Prostate gland (tissue), 2 donors: ENCODE results near the gene SULF2. TPM values are rescaled to one million over a fixed set of nuclear protein-coding genes. Genes with fewer than 3 reads are reported as not detected.

Experiments used
- DNase-seq: peaks from one replicate; pipeline ENCODE4 v3.0.0-alpha.2; 2019; ENCODE audit warnings: low spot score
- H3K27ac ChIP-seq, 2 donors: fragments of 200-600 bp; sonication (generic); 2 replicates each; pipeline ENCODE4 v1.5.1; 2017 to 2019
- H3K27me3 ChIP-seq: fragments of 200-600 bp; sonication (generic); replicated peaks from 2 replicates; pipeline ENCODE4 v1.5.1; 2019; ENCODE audit not compliant: insufficient read depth
- H3K36me3 ChIP-seq, 2 donors: fragments of 200-600 bp; sonication (generic); 1 replicate in 1 of 2; 2 replicates in 1 of 2; pipeline versions ENCODE4 v1.5.1 to v1.8.1; 2017 to 2019
- H3K4me1 ChIP-seq: fragments of 200-600 bp; sonication (generic); replicated peaks from 2 replicates; pipeline ENCODE4 v1.5.1; 2019
- H3K4me3 ChIP-seq, 2 donors: fragments of 200-600 bp; sonication (generic); 2 replicates each; pipeline ENCODE4 v1.5.1; 2017 to 2019
- H3K9me3 ChIP-seq: fragments of 200-600 bp; sonication (generic); 2 replicates; pipeline ENCODE4 v1.5.1; 2017
- POLR2A ChIP-seq: fragments of 450-650 bp; IDR thresholded peaks from one replicate; pipeline ENCODE4 v1.6.1; 2016; ENCODE audit warnings: antibody characterized with exemption, mild to moderate bottlenecking
- POLR2AphosphoS5 ChIP-seq: sonication (generic); formaldehyde crosslinking; IDR thresholded peaks from one replicate; pipeline ENCODE4 v1.6.1; 2017; ENCODE audit warnings: antibody characterized with exemption
- WGBS: methylation state at CpG from one replicate; pipeline ENCODE4 v1.1.5; 2018; 5-methylcytosine and 5-hydroxymethylcytosine counted together
- intact Hi-C: fragments of 100-400 bp; cut with DNase I; formaldehyde crosslinking; loops from one replicate; pipeline ENCODE4 v1.14.2; 2022
- total RNA-seq, 2 donors: library from RNA; depleted of rRNA; stranded (reverse); fragments of >200 nt; gene quantifications; one replicate each; pipeline ENCODE4 v1.1.0, GENCODE V29; 2016
- TF ChIP-seq, protein P1 (sequence below), 4 experiments: fragments of 200-600 bp in 2 of 4; fragments of 450-650 bp in 2 of 4; sonication (generic) in 2 of 4; IDR thresholded peaks; 1 replicate in 3 of 4; 2 replicates in 1 of 4; pipeline ENCODE4 v1.5.1; 2016 to 2019; ENCODE audit warnings: antibody characterized with exemption in 4 of 4, mild to moderate bottlenecking in 2 of 4, moderate library complexity in 2 of 4

Gene SULF2
- total RNA-seq, 2 donors from 2014 or later = 43.6 to 82.0 TPM

DNA sequence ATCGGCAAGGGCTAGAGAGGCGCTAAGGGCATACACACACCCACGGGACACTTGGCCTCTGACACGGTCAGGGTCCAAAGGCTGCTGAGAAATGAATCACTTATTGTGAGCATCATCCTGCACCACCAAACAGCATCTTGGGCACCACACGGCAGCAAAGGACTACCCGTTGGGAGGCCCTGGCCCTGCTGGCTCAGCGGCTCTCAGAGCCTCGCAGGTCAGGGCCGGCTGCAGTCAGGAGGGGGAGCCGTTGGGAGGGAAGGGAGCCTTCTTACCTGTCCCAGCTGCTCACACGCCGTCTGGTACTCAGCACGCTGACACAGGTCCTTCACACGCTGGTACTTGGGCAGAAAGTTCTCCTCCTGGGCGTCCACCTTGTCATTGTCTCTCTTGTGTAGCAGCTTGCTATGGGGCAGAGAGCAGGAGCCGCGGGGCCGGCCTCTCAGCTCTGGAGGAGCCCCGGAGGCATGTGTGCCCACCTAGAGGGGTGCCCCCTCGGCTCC is 109.0 kb downstream of the SULF2 start:
- WGBS = 85% methylated on average over 20 of the region's 20 CpGs
- H3K4me3 ChIP-seq = no peak overlapping the region
- TF ChIP-seq POLR2A (no peak), POLR2AphosphoS5 (no peak)
- TF ChIP-seq, protein P1, sequence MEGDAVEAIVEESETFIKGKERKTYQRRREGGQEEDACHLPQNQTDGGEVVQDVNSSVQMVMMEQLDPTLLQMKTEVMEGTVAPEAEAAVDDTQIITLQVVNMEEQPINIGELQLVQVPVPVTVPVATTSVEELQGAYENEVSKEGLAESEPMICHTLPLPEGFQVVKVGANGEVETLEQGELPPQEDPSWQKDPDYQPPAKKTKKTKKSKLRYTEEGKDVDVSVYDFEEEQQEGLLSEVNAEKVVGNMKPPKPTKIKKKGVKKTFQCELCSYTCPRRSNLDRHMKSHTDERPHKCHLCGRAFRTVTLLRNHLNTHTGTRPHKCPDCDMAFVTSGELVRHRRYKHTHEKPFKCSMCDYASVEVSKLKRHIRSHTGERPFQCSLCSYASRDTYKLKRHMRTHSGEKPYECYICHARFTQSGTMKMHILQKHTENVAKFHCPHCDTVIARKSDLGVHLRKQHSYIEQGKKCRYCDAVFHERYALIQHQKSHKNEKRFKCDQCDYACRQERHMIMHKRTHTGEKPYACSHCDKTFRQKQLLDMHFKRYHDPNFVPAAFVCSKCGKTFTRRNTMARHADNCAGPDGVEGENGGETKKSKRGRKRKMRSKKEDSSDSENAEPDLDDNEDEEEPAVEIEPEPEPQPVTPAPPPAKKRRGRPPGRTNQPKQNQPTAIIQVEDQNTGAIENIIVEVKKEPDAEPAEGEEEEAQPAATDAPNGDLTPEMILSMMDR (IDR thresholded peaks at IDR 0.05) = no peak
- no peaks in the 10 kb centered on the region for H3K9me3 ChIP-seq
- H3K27ac ChIP-seq = no peak overlapping the region
- H3K4me1 ChIP-seq = no peaks in the 10 kb centered on the region
- intact Hi-C loops = loop anchor here (5.0 to 10.0 kb wide), 4 partner anchors 499 to 946 kb away; no protein-coding TSS in a partner anchor
- H3K27me3 ChIP-seq = no peaks in the 10 kb centered on the region
- H3K36me3 ChIP-seq = no peaks in the 10 kb centered on the region
- no peak for DNase-seq

DNA sequence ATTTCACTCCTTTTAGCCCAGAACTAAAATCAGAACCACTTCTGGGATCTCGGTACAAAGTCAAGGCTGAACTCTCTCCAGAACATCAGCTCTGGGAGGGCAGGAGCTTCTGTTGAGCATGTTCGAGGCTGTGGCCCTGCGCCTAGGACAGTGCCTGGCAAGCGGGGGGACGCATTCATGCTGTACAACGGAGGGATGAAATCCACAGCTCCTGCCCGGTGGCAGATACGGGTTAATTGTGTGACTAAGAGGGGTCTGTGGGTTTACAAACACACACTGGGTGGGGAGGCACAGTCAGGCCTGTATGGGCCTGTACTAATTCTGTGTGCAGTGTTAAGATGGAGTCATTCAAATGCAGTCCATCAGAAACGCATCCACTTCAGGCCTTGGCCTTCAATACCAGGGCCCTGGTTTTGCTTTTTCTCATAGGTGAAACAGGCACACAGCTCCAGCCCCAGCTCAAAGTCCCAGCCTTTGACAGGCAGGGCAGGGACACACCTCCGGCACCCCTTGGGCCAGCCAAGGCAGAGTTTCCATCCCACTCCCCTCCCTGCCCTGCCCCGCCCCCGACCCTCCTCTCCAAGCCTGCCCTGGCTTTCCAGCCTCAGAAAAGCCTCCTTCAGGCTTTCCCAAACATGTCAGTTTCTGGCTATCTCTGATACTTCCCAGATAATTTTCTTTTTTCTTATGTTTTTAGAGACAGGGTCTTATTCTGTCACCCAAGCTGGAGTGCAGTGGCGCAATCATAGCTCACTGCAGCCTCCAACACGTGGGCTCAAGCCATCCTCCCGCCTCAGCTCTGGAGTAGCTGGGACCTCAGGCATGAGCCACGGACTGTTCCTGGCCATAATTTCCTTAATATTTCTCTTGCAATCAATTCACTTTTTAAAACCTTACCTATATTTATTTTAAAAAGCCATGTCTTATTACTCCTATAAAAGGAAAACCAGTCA is 109.8 kb downstream of the SULF2 start:
- no peak for DNase-seq
- no peaks in the 10 kb centered on the region for H3K4me1 ChIP-seq
- no peak overlapping the region for H3K4me3 ChIP-seq
- H3K36me3 ChIP-seq = no peaks in the 10 kb centered on the region
- intact Hi-C loops = loop anchor here (5.0 to 10.0 kb wide), 4 partner anchors 499 to 947 kb away; no protein-coding TSS in a partner anchor
- H3K27ac ChIP-seq = no peak overlapping the region
- H3K9me3 ChIP-seq = no peaks in the 10 kb centered on the region
- TF ChIP-seq, protein P1 (IDR thresholded peaks at IDR 0.05) = no peak
- TF ChIP-seq POLR2AphosphoS5 = no peak
- no peak for TF ChIP-seq POLR2A
- no peaks in the 10 kb centered on the region for H3K27me3 ChIP-seq
- WGBS = 92% methylated on average over 16 of the region's 16 CpGs

DNA sequence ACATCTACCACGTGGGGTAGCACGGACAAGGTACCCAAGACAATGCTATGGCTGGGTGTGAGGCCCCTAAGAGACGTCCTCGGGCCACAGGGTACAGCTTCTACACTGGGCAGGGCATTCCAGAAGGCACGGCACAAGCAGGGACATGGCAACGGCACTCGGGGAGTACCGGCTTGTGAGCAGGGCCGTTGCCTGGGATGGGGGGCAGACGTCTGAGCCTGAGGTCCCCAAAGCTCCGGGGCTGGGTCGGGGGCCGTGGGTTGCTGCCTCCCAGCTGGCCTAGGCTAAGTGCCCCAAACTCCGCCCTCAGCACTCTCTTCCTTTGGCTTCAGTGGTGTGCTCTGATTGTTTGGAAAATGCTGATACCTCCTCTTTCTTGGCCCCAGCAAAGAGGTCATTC is 110.6 kb downstream of the SULF2 start:
- Histone ChIP-seq H3K27me3 (no peaks in the 10 kb centered on the region), H3K36me3 (no peaks in the 10 kb centered on the region), H3K27ac (no peak overlapping the region), H3K9me3 (no peaks in the 10 kb centered on the region), H3K4me3 (no peak overlapping the region), H3K4me1 (no peaks in the 10 kb centered on the region)
- TF ChIP-seq, protein P1 (IDR thresholded peaks at IDR 0.05) = no peak
- TF ChIP-seq POLR2A = no peak
- TF ChIP-seq POLR2AphosphoS5 = no peak
- intact Hi-C loops = loop anchor here (5.0 to 10.0 kb wide), 4 partner anchors 500 to 948 kb away; no protein-coding TSS in a partner anchor
- WGBS = 85% methylated on average over 14 of the region's 14 CpGs
- no peak for DNase-seq

DNA sequence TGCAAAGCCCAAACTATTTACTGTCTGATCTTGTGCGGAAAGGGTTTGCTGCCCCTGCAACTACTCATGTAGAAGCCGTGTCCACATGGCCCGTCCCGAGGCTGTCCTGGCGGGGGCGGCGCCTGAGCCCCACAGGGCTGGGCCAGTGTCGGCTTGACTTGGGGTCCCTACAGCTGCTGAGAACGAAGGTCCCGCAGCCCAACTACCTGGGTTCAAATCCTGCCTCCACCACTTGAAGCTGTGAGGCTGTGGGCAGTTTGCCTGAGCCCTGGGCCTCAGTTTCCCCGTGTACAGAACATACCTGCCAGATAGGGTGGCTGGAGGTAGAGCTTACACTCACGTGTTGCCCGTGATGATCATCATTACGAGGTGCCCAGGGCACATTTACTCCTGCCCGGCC is 111.1 kb downstream of the SULF2 start:
- H3K4me3 ChIP-seq = no peak overlapping the region
- TF ChIP-seq POLR2AphosphoS5 (no peak), POLR2A (no peak)
- TF ChIP-seq, protein P1 (IDR thresholded peaks at IDR 0.05) = no peak
- DNase-seq = no peak
- no peaks in the 10 kb centered on the region for H3K9me3 ChIP-seq
- no peaks in the 10 kb centered on the region for H3K36me3 ChIP-seq
- 93% methylated on average over 15 of the region's 15 CpGs for WGBS
- no peak overlapping the region for H3K27ac ChIP-seq
- intact Hi-C loops = loop anchor here (10.0 kb wide), 3 partner anchors 501 to 701 kb away; no protein-coding TSS in a partner anchor
- H3K4me1 ChIP-seq = no peaks in the 10 kb centered on the region
- H3K27me3 ChIP-seq = no peaks in the 10 kb centered on the region
